GM18858 (cell line): ENCODE results near the gene TIMM44.
"Not testable (repeated sequence)": the region's sequence is repeated elsewhere in the genome, so short reads cannot be mapped to it uniquely, and the experiment has no call there.

Experiments used
- ATAC-seq: cut with Tn5 transposase; IDR thresholded peaks from one replicate; pipeline ENCODE4 v1.9.1; 2021; ENCODE audit not compliant: unreplicated experiment

The TIMM44 gene

GRCh38 chr19:7926021-7926726 lies 17.3 kb downstream of the TIMM44 start, which contains the start of gene CTXN1:
Gene CTXN1, minus strand, starts transcription at chr19:7926135. Its CDS starts 597 bp downstream, at chr19:7925538.
- no peak for ATAC-seq

- ATAC-seq, result no peak
Measured at GRCh38 chr19:7925171-7925851, 18.2 kb downstream of the TIMM44 start.

- ATAC-seq, result no peak
Measured at GRCh38 chr19:7924651-7925170, 18.8 kb downstream of the TIMM44 start.

- ATAC-seq, result no peak
Measured at GRCh38 chr19:7924241-7924640, 19.2 kb downstream of the TIMM44 start.

- ATAC-seq, result no peak
Measured at GRCh38 chr19:7923295-7924191, 19.9 kb downstream of the TIMM44 start.

GRCh38 chr19:7922836-7923195 lies 20.6 kb downstream of the TIMM44 start:
- no peak for ATAC-seq

GRCh38 chr19:7921967-7922835 lies 21.3 kb downstream of the TIMM44 start:
- ATAC-seq, result no peak

GRCh38 chr19:7921302-7921966 lies 22.0 kb downstream of the TIMM44 start:
- no peak for ATAC-seq

- peak; percentile 29 for ATAC-seq
Measured at GRCh38 chr19:7920519-7921301, 22.8 kb downstream of the TIMM44 start.

- peak; percentile 66 for ATAC-seq
Measured at GRCh38 chr19:7919610-7920518, 23.6 kb downstream of the TIMM44 start, which contains the start of gene SNAPC2. Gene SNAPC2, plus strand, starts transcription at chr19:7920338. Its CDS starts 29 bp downstream, at chr19:7920367.

- no peak for ATAC-seq
Measured at GRCh38 chr19:7918615-7919421, 24.6 kb downstream of the TIMM44 start.

GRCh38 chr19:7918062-7918614 lies 25.3 kb downstream of the TIMM44 start:
- ATAC-seq, result not testable (repeated sequence)

GRCh38 chr19:7917267-7918061 lies 26.0 kb downstream of the TIMM44 start:
- no peak for ATAC-seq

- ATAC-seq, result no peak
Measured at GRCh38 chr19:7916955-7917266, 26.6 kb downstream of the TIMM44 start.

- no peak for ATAC-seq
Measured at GRCh38 chr19:7916103-7916954, 27.1 kb downstream of the TIMM44 start.
